SIG-M5 (cell line): ENCODE results near the gene CCDC137.

ENCODE experiments used
- DNase-seq: peaks from one replicate; lab custom pipeline; 2025; lab: John Stamatoyannopoulos, UW

CCDC137 gene

DNA sequence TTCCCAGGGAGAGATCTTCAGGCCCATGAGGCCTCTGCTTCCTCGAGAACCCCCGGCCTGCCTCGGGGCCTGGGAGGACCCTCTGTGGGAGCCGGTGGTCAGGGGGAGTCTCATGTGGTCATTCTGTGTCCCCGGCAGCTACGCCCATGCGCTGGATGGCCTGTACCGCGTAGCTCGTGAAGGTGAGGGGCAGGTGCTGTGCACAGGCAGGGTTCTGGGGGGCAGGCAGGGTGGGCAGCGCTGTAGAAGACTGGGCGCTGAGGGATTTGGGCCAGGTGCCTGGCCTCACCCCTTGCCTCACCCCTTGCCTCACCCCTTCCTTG is 50.1 kb downstream of the CCDC137 start:
- no peak for DNase-seq

DNA sequence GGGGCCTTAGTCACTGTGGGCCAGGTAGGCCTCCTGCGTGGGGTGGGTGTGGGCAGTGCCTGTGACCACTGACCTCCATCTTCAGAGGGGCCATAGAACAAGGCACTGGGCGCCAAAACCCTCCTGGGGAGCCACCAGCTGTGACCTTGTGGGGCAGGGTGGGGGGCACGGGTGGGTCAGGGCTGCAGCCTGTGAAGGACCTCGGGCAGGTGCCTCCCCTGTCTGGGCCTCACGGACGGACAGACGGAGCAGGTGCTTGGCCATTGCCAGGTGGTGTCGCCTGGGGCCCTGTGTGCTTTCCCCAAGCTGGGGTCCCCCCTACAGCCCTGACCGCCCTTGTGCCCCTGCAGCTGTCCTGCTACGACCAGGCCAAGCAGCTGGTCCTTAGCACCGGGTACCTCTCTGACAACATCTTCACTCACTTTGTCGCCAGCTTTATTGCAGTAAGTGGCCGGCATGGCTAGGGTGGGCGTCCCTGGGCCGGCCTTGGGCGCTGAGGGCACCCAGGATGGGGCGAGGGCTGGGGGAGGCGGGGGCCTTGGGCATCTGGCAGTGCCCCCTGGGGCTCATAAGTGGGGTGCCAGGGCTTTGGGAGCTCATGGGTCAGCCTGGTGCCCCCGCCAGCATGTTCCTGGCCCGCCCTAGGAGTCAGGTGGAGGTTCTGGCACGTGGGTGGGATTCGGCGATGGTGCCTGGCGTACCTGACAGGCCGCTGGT is 50.7 kb downstream of the CCDC137 start:
- DNase-seq, result no peak

DNA sequence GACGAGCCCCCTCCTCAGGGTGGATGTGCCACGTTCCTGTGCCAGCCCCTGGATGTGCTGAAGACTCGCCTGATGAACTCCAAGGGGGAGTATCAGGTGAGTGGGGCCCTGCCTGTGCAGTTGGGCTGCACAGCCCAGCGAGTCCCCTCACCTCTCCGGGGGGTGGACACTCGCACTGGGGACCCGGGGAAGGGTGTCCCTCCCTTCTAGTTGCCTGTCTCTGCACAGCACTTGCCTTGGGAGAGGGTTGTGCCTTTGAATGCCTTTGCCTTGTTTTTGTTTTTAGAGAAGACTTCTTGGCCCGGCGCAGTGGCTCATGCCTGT is 51.2 kb downstream of the CCDC137 start:
- DNase-seq, result no peak

DNA sequence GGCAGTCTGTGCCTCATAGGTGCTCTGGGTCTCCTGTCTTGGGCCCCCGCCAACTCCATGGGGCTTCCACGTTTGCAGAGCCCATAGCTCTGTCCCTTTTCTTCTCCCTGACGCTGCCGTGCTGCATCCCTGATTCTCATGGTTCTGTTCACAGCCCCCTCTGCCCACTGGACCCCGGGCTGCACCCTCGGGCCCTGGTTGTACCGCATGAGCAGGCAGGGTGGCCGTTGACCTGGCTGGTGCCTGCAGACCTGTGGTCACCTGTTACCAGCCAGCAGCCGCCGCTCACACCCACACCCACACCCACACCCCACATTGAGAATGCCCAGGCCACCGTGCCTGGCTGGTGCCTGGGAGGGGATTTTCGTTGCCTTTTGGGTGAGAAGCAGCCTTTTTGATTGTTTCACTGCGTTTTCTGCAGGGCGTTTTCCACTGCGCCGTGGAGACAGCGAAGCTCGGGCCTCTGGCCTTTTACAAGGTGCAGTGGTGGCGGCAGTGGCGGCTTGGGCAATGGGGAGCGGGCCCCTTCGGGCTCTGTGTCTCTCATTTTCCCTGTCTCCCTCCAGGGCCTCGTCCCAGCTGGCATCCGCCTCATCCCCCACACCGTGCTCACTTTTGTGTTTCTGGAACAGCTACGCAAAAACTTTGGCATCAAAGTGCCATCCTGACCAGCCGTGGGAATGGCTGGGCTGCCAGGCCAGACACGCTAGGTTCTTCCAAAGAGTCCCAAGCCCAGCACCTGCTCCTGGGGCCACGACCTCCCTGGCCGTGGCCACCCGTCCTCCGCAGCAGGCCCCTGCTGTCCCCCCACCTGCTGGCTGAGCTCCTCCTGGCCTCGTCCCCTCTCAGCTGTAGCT is 53.1 kb downstream of the CCDC137 start:
- DNase-seq, result no peak

DNA sequence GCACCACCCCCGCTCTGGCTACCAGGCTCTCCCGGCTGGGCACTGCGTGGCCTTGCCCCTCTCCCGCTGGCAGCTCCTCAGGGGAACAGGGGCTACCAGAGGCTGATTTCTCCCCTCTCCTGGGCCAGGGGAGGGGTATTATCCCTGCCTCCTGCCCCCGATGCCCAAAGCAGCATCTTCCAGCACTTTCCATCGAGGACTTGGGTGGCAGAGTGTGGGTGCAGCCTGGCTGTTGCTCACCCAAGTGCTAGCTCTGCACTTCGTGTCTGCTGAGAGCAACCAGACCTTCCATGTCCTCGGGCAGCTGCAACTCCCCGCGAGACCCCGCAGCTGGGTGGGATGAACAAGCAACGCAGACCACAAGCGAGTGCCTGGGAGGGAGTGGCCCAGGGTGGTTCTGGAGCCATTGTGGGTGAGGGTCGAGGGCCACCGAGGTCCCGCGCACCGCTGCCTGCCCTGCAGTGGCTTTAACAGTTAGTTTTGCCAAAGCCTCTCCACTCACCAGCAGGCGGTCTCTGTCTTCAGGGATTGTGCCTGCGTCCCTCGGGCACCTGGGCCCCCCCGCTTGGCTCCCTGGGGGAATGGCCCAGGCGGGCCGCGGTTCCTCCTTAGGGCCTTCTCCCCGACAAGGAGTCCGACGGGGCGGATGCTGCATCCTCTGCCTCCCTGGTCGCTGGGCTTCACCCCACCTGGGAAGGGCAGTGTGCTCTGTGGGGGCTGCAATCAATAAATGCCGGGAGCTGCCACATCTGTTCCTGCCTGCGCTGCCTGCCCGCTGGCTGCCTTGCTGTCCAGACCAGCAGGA is 53.9 kb downstream of the CCDC137 start:
- DNase-seq, result no peak

DNA sequence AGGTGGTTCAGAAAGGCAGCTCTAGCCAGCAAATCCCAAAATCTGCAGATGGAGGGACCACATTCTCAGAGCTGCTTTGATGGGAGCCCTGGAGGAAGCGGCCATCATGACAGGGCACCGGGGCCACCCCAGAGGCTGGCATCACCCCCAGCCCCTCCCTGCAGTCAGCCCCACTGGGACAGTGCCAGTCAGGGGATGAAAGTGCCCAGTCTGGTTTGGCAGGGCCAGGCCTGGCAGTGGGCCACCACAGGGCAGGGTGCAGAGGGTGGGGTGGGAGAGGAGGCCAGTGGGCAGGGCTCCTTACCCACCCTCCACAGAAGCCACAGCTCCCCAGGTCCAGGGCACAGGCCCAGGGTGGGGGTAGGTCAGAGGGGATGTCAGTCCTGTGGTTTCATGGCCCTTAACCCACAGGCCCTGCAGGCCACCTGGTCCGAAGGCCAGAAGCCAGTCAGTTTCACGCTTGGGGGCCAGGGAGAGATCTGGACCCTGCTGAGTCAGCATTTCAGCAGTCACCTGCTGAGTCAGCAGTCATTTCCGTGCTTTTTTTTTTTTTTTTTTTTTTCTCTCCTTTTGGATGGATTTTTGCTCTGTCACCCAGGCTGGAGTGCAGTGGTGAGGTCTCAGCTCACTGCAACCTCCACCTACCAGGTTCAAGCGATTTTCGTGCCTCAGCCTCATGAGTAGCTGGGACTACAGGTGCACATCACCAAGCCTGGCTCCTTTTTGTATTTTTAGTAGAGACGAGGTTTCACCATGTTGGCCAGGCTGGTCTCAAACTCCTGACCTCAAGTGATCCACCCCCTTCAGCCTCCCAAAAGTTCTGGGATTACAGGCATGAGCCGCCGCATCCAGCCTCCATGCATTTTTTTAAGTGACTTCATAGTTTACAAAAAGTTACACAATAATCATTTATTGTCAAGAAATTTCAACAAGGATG is 55.9 kb downstream of the CCDC137 start:
- no peak for DNase-seq
